ENCODE results near the gene GVQW3.

- TF ChIP-seq, protein P1, sequence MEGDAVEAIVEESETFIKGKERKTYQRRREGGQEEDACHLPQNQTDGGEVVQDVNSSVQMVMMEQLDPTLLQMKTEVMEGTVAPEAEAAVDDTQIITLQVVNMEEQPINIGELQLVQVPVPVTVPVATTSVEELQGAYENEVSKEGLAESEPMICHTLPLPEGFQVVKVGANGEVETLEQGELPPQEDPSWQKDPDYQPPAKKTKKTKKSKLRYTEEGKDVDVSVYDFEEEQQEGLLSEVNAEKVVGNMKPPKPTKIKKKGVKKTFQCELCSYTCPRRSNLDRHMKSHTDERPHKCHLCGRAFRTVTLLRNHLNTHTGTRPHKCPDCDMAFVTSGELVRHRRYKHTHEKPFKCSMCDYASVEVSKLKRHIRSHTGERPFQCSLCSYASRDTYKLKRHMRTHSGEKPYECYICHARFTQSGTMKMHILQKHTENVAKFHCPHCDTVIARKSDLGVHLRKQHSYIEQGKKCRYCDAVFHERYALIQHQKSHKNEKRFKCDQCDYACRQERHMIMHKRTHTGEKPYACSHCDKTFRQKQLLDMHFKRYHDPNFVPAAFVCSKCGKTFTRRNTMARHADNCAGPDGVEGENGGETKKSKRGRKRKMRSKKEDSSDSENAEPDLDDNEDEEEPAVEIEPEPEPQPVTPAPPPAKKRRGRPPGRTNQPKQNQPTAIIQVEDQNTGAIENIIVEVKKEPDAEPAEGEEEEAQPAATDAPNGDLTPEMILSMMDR (IDR thresholded peaks at IDR 0.05) = no peak
- TF ChIP-seq POLR2A (IDR thresholded peaks at IDR 0.05) = no peak
These were observed 62.9 kb downstream of the GVQW3 start for GRCh38 chr11:76444065-76444383.

All from adrenal gland (tissue), 5 donors.